Osteocyte (in vitro differentiated cells): ENCODE data around the gene MEA1. TPM values are rescaled to one million over a fixed set of nuclear protein-coding genes. Genes with fewer than 3 reads are reported as not detected.

ENCODE experiments used
- DNase-seq: peaks from one replicate; pipeline ENCODE4 v3.0.0; 2021; ENCODE audit warnings: mixed read lengths; ENCODE audit not compliant: unreplicated experiment; ENCODE audit errors: extremely low spot score
- H3K27ac Mint-ChIP-seq: one replicate; pipeline ENCODE4 v1.8.0; 2021; ENCODE audit warnings: mild to moderate bottlenecking, mixed read lengths; ENCODE audit not compliant: unreplicated experiment
- H3K27me3 Mint-ChIP-seq: one replicate; pipeline ENCODE4 v1.8.0; 2021; ENCODE audit warnings: mixed read lengths; ENCODE audit not compliant: unreplicated experiment
- H3K36me3 Mint-ChIP-seq: one replicate; pipeline ENCODE4 v1.8.0; 2021; ENCODE audit warnings: mixed read lengths; ENCODE audit not compliant: unreplicated experiment
- H3K4me1 Mint-ChIP-seq: one replicate; pipeline ENCODE4 v1.8.0; 2021; ENCODE audit warnings: mixed read lengths; ENCODE audit not compliant: unreplicated experiment
- H3K4me3 Mint-ChIP-seq: one replicate; pipeline ENCODE4 v1.8.0; 2021; ENCODE audit warnings: mild to moderate bottlenecking, moderate library complexity, mixed read lengths; ENCODE audit not compliant: unreplicated experiment
- H3K9me3 Mint-ChIP-seq: one replicate; pipeline ENCODE4 v1.8.0; 2021; ENCODE audit warnings: mixed read lengths; ENCODE audit not compliant: unreplicated experiment
- CTCF ChIP-seq: fragments of 200-600 bp; sonication (generic); IDR thresholded peaks from 2 replicates; pipeline ENCODE4 v1.5.0; 2021; ENCODE audit warnings: antibody characterized with exemption, mild to moderate bottlenecking, moderate library complexity
- long read RNA-seq: library from polyadenylated mRNA; unstranded; transcript quantifications from one replicate; pipeline ENCODE4 v2.0.0, GENCODE V29; 2021
- total RNA-seq: library from RNA; stranded (reverse); gene quantifications from 2 replicates; pipeline ENCODE4 v1.2.1, GENCODE V29; 2021

Gene MEA1
- total RNA-seq, result 66.2 and 67.8 TPM in 2 replicates
- long read RNA-seq, transcript MEA1-204 (4 exons, 1,004 nt), result major isoform, 39 of 43 reads
- long read RNA-seq, partial matches to known transcripts, result 0 of 43 reads
- long read RNA-seq, other reads (novel, unspliced or antisense), result 0 of 43 reads

GRCh38 chr6:43013843-43014433 is at the start of gene MEA1, which contains the start of gene KLHDC3:
Gene MEA1, minus strand, starts transcription at chr6:43013946. Its CDS starts 133 bp downstream, at chr6:43013813.
Gene KLHDC3, plus strand, starts transcription at chr6:43014249. Its CDS starts 2,944 bp downstream, at chr6:43017193.
- peak within 1 kb of the TSS; percentile 98 for H3K4me3 Mint-ChIP-seq
- H3K4me1 Mint-ChIP-seq, result peaks cover 44% of the 10 kb centered on the region
- H3K36me3 Mint-ChIP-seq, result peaks cover 29% of the 10 kb centered on the region
- DNase-seq, result peak; percentile 100
- no peaks in the 10 kb centered on the region for H3K27me3 Mint-ChIP-seq
- H3K9me3 Mint-ChIP-seq, result no peaks in the 10 kb centered on the region
- no peak for TF ChIP-seq CTCF
- H3K27ac Mint-ChIP-seq, result peak within 1 kb of the TSS; percentile 92

- H3K27me3 Mint-ChIP-seq, result no peaks in the 10 kb centered on the region
- no peak for DNase-seq
Observed at GRCh38 chr6:43062818-43063217, 49.1 kb upstream of the MEA1 start.

GRCh38 chr6:43061861-43062260 is 48.1 kb upstream of the MEA1 start:
- Mint-ChIP-seq H3K36me3 (peaks cover 29% of the 10 kb centered on the region), H3K4me3 (no peak overlapping the region), H3K9me3 (no peaks in the 10 kb centered on the region), H3K27me3 (no peaks in the 10 kb centered on the region), H3K27ac (no peak overlapping the region), H3K4me1 (peaks cover 31% of the 10 kb centered on the region)
- DNase-seq, result no peak
- no peak for TF ChIP-seq CTCF

More at GRCh38 chr6:43062818-43063217, 49.1 kb upstream of the MEA1 start:
- H3K9me3 Mint-ChIP-seq, result no peaks in the 10 kb centered on the region
- H3K4me1 Mint-ChIP-seq, result peaks cover 31% of the 10 kb centered on the region
- peaks cover 29% of the 10 kb centered on the region for H3K36me3 Mint-ChIP-seq
- no peak overlapping the region for H3K4me3 Mint-ChIP-seq
- TF ChIP-seq CTCF, result no peak
- H3K27ac Mint-ChIP-seq, result no peak overlapping the region

GRCh38 chr6:43060755-43061633 is 47.2 kb upstream of the MEA1 start:
- H3K27ac Mint-ChIP-seq, result peak overlapping the region; percentile 50
- no peaks in the 10 kb centered on the region for H3K27me3 Mint-ChIP-seq
- H3K9me3 Mint-ChIP-seq, result no peaks in the 10 kb centered on the region
- H3K4me1 Mint-ChIP-seq, result peaks cover 31% of the 10 kb centered on the region
- TF ChIP-seq CTCF, result no peak
- no peak for DNase-seq
- H3K36me3 Mint-ChIP-seq, result peaks cover 24% of the 10 kb centered on the region
- peak overlapping the region; percentile 95 for H3K4me3 Mint-ChIP-seq
